Heart right ventricle (tissue), 16 donors: ENCODE measurements around the gene SOAT2. TPM values are rescaled to one million over a fixed set of nuclear protein-coding genes. Genes with fewer than 3 reads are reported as not detected.
A peak's percentile ranks its signal among the peaks of the same experiment; 100 is the strongest.

ENCODE experiments used
- ATAC-seq, 8 donors: fragments of 200-7000 bp; cut with Tn5 transposase; one replicate each; pipeline ENCODE4 v1.9.1; 2020; ENCODE audit warnings: mild to moderate bottlenecking in 8 of 8, moderate library complexity in 8 of 8, moderate number of reproducible peaks in 1 of 8
- DNase-seq, 2 donors: peaks; one replicate each; pipeline ENCODE4 v3.0.0-alpha.2; 2020
- H3K27ac ChIP-seq, 10 donors: fragments of 200-600 bp; sonication (generic) in 2 of 10; one replicate each; pipeline versions ENCODE4 v1.5.0 to v1.8.0; 2020 to 2022; ENCODE audit warnings: mild to moderate bottlenecking in 3 of 10
- H3K27me3 ChIP-seq, 7 donors: fragments of 200-600 bp; one replicate each; pipeline ENCODE4 v1.8.0; 2021 to 2022; ENCODE audit warnings: mild to moderate bottlenecking in 2 of 7
- H3K36me3 ChIP-seq, 9 donors: fragments of 200-600 bp; sonication (generic) in 1 of 9; one replicate each; pipeline versions ENCODE4 v1.5.0 to v1.8.0; 2020 to 2022; ENCODE audit warnings: mild to moderate bottlenecking in 2 of 9
- H3K4me1 ChIP-seq, 9 donors: fragments of 200-600 bp; sonication (generic) in 1 of 9; one replicate each; pipeline versions ENCODE4 v1.5.0 to v1.8.0; 2020 to 2022; ENCODE audit warnings: mild to moderate bottlenecking in 4 of 9
- H3K4me3 ChIP-seq, 10 donors: fragments of 200-600 bp; sonication (generic) in 2 of 10; one replicate each; pipeline versions ENCODE4 v1.5.0 to v1.8.0; 2020 to 2022; ENCODE audit warnings: mild to moderate bottlenecking in 7 of 10, moderate library complexity in 2 of 10
- H3K9me3 ChIP-seq, 11 donors: fragments of 200-600 bp in 10 of 11; sonication (generic) in 2 of 11; one replicate each; pipeline versions ENCODE4 v1.5.0 to v1.8.0; 2013 to 2022; ENCODE audit warnings: mild to moderate bottlenecking in 2 of 11, control low read depth in 1 of 11, moderate library complexity in 1 of 11
- WGBS, 2 donors: extraction: QIAGEN DNeasy Blood & Tissue Kit; methylation state at CpG; one replicate each; pipeline ENCODE4 v1.1.7; 2013; ENCODE audit warnings: inconsistent platforms in 1 of 2; 5-methylcytosine and 5-hydroxymethylcytosine counted together
- intact Hi-C, 10 donors: fragments of 100-400 bp; cut with DNase I; formaldehyde crosslinking; loops; one replicate each; pipeline versions ENCODE4 v1.11.1 to v1.14.2; 2022
- long read RNA-seq, 3 donors: library from polyadenylated mRNA; unstranded; transcript quantifications; one replicate each; pipeline ENCODE4 v2.0.0, GENCODE V29; 2020 to 2021
- polyA plus RNA-seq, 2 donors: library from polyadenylated mRNA; stranded (reverse); fragments of 200-250 nt; gene quantifications; one replicate each; pipeline ENCODE4 v1.2.3, GENCODE V29; 2013
- total RNA-seq, 10 donors: library from RNA; stranded (reverse); fragmentation: NEBNext Ultra II Directional in 3 of 10; extraction: Animal tissue kit (Norgen Biotek cat#: 25700) in 3 of 10; gene quantifications; one replicate each; pipeline versions ENCODE4 v1.2.1 to v1.2.4, GENCODE V29; 2021 to 2023
- TF ChIP-seq, protein P1 (sequence below), 9 donors: fragments of 200-600 bp; sonication (generic) in 2 of 9; IDR thresholded peaks; one replicate each; pipeline versions ENCODE4 v1.5.0 to v1.8.0; 2021 to 2022; ENCODE audit warnings: antibody characterized with exemption in 9 of 9, mild to moderate bottlenecking in 5 of 9, moderate library complexity in 1 of 9
- donor health status: Arrhythmogenic right ventricular cardiomyopathy.
- donor health status: ischemic (EF 13 %, LVEDD 7.1; RV severe dilation, severe dysfunction).
- donor health status: healthy with polysubstance abuse.
- donor health status: DM: no; HTN: yes; CAD: no.
- donor health status: DM: no; HTN: no; CAD: no.
- donor health status: ischemic (EF 25% LVEDD 6.9; RV normal size, moderate dysfunction).
- donor health status: ischemic (EF 25% LVEDD 5.7; RV mildly dilated, moderate dysfunction).
- donor health status: healthy.
- donor health status: DM: yes; HTN: yes; CAD: no.
- donor health status: Ischemic cardiomyopathy.
- donor health status: ischemic (EF 35%, LVEDD 5.7; RV mildly dilated, moderate dysfunction).
- donor health status: nonischemic (EF 11% LVEDD 7.7; RV severe dilation, severe dysfunction).
- donor health status: DM: yes; HTN: yes; CAD: no.
- donor health status: PGD.
- donor health status: ischemic (EF 29% LVEDD 5.4; RV normal size, mild dysfunction).
- donor health status: nonischemic (EF 23%, LVEDD 6.1; RV moderate dilation, normal function).

The SOAT2 gene, protein sequence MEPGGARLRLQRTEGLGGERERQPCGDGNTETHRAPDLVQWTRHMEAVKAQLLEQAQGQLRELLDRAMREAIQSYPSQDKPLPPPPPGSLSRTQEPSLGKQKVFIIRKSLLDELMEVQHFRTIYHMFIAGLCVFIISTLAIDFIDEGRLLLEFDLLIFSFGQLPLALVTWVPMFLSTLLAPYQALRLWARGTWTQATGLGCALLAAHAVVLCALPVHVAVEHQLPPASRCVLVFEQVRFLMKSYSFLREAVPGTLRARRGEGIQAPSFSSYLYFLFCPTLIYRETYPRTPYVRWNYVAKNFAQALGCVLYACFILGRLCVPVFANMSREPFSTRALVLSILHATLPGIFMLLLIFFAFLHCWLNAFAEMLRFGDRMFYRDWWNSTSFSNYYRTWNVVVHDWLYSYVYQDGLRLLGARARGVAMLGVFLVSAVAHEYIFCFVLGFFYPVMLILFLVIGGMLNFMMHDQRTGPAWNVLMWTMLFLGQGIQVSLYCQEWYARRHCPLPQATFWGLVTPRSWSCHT
- total RNA-seq (not detected), polyA plus RNA-seq (under 1 TPM in 1 of 2 donors, not detected in 1; 0.03 TPM)
- long read RNA-seq, donor 1 = 0 reads
- long read RNA-seq, donor 2 = 0 reads
- long read RNA-seq, donor 3 = 0 reads

DNA sequence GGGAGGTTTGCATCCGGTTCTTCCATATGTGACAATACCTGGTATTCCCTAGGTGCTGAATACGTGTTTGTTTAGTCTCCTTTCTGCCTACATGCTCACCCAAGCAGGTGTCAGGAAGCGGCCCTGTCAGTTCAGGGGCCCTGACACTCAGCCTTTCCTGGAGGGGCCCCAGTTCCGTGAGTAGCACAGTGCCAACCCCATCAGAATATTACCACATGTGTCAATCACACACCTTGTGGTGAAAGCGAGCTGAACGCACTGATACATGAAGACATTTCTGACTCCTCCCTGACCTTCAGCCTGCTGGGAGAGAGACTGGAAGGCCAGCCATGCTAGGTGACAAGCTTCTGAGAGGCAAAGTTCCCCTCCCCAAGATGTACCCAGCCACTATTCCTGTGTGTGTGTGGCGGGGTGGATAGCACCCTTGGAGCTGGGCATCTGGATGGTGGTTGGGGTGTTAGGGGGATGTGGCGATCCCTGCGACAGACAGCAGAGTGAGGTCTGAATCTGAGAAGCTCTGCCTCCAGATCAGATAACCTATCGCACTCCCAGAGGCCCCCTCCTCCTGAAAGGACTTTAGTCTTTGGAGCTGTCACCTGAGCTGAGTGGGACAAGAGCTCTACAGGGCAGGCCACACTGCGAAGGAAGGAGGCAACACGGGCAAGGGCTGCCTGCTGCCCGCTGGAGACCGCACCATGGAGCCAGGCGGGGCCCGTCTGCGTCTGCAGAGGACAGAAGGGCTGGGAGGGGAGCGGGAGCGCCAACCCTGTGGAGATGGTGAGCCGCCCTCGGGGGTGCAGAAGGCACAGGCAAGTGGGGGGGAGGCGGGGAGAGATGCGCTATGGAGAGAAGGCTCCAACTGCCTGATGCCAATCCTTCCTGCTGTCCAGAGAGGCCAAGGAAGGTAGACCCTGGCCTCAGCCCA is at the start of gene SOAT2:
SOAT2 (plus strand) TSS at position 604 of the 925 bp plus-strand sequence; CDS start at position 696, 92 bp downstream.
- H3K4me3 ChIP-seq = no peak within 1 kb of the TSS
- H3K4me1 ChIP-seq = peaks cover 2 to 47% (median 27%) of the 10 kb centered on the region in 9 donors
- intact Hi-C loops = loop anchor here in 2 of 10 donors (5.0 kb wide), 1 partner anchor 36 kb away; no protein-coding TSS in a partner anchor
- DNase-seq (no peak), ATAC-seq (no peak)
- peaks cover 0 to 26% (median 0%) of the 10 kb centered on the region in 9 donors for H3K36me3 ChIP-seq
- WGBS, 2 donors = 87 to 91% methylated on average over 23 of the region's 23 CpGs
- no peaks in the 10 kb centered on the region for H3K9me3 ChIP-seq
- TF ChIP-seq, protein P1, sequence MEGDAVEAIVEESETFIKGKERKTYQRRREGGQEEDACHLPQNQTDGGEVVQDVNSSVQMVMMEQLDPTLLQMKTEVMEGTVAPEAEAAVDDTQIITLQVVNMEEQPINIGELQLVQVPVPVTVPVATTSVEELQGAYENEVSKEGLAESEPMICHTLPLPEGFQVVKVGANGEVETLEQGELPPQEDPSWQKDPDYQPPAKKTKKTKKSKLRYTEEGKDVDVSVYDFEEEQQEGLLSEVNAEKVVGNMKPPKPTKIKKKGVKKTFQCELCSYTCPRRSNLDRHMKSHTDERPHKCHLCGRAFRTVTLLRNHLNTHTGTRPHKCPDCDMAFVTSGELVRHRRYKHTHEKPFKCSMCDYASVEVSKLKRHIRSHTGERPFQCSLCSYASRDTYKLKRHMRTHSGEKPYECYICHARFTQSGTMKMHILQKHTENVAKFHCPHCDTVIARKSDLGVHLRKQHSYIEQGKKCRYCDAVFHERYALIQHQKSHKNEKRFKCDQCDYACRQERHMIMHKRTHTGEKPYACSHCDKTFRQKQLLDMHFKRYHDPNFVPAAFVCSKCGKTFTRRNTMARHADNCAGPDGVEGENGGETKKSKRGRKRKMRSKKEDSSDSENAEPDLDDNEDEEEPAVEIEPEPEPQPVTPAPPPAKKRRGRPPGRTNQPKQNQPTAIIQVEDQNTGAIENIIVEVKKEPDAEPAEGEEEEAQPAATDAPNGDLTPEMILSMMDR (IDR thresholded peaks at IDR 0.05) = no peak
- peak within 1 kb of the TSS in 1 of 10 donors; percentile 66 for H3K27ac ChIP-seq
- H3K27me3 ChIP-seq = no peaks in the 10 kb centered on the region

DNA sequence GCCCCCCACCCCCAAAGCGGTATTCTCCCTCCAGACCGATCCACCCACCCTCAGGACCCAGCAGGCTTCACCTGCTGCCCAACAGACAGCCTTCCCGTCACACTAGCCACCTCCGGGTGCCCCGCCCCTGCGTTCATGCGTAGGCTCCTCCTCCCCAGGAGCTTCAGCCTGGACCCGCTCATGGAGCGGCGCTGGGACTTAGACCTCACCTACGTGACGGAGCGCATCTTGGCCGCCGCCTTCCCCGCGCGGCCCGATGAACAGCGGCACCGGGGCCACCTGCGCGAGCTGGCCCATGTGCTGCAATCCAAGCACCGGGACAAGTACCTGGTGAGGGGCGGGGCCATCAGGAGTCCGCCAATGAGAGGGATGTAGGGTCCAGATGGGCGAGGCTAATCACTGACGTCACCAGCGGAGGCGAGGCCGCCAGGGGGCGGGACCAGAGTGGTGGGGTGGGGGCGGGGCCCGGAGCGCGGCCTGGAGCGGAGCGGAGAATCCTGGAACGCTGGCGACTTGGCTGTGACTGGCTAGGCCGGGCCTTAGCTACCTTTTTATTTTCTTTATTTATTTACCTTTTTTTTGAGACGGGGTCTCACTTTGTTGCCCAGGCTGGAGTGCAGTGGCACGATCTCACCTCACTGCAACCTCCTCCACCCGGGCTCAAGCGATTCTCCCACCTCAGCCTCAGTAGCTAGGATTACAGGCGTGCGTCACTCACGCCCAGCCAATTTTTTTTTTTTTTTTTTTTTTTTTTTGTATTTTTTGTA is 49.0 kb upstream of the SOAT2 start:
- Histone ChIP-seq H3K4me3 (peak overlapping the region; percentile 33 to 92 (median 72)), H3K4me1 (peaks cover 35 to 99% (median 65%) of the 10 kb centered on the region in 9 donors), H3K27me3 (no peaks in the 10 kb centered on the region), H3K27ac (peak overlapping the region; percentile 95 to 100 (median 100)), H3K9me3 (no peaks in the 10 kb centered on the region), H3K36me3 (peaks cover 3 to 69% (median 36%) of the 10 kb centered on the region in 9 donors)
- 13 to 23% methylated on average over 48 of the region's 48 CpGs for WGBS, 2 donors
- DNase-seq (peak; percentile 91 to 92), ATAC-seq (peak; percentile 61 to 76 (median 66))
- intact Hi-C loops = no loop called here
- TF ChIP-seq, protein P1 (IDR thresholded peaks at IDR 0.05) = peak in 1 of 9 donors; percentile 15

DNA sequence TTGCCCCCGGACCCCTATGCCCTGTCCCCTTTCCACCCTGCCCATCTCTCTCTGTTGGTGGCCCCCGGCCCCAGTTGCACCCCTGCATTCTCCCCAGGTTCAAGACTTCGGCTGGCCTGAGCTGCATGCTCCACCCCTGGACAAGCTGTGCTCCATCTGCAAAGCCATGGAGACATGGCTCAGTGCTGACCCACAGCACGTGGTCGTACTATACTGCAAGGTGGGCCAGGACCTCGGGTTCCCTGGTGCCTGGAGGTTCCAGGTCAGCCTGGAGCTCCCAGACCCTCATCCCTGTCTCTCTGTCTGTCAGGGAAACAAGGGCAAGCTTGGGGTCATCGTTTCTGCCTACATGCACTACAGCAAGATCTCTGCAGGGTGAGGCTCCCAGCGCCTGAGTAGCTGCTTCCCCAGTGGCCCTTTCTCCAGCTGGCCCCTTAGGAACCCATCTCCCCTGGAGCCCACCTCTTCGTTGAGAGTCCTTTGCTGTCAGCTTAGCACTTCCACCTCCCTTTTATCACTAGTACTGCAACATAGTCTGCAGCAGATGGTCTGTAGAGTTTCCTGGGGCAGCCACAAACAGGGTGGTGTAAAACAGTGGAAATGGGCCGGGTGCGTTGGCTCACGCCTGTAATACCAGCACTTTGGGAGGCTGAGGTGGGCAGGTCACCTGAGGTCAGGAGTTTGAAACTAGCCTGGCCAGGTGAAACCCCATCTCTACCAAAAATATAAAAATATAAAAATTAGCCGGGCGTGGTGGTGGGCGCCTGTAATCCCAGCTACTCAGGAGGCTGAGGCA is 47.6 kb upstream of the SOAT2 start:
- 83 to 93% methylated on average over 15 of the region's 15 CpGs for WGBS, 2 donors
- peaks cover 38 to 99% (median 70%) of the 10 kb centered on the region in 9 donors for H3K4me1 ChIP-seq

More for the DNA sequence above, 47.6 kb upstream of the SOAT2 start:
- Histone ChIP-seq H3K9me3 (no peaks in the 10 kb centered on the region), H3K27ac (peak overlapping the region in 5 of 10 donors; percentile 98 to 100 (median 100)), H3K36me3 (peaks cover 3 to 83% (median 49%) of the 10 kb centered on the region in 9 donors), H3K27me3 (no peaks in the 10 kb centered on the region), H3K4me3 (no peak overlapping the region)
- ATAC-seq (no peak), DNase-seq (no peak)
- intact Hi-C loops = no loop called here
- TF ChIP-seq, protein P1 (IDR thresholded peaks at IDR 0.05) = no peak
